Astrocyte of the spinal cord (primary cell): ENCODE measurements around the gene ZNF710.
"Not testable (repeated sequence)": the region's sequence is repeated elsewhere in the genome, so short reads cannot be mapped to it uniquely, and the experiment has no call there.

Experiments
- DNase-seq: peaks from one replicate; pipeline ENCODE4 v3.0.0; 2011; ENCODE audit warnings: low read depth, low spot score
- H3K4me3 ChIP-seq: 2 replicates; pipeline ENCODE4 v1.5.1; 2011; ENCODE audit warnings: low read depth, mild to moderate bottlenecking, low read length, moderate library complexity
- in situ Hi-C: cut with HindIII; loops from 2 replicates; pipeline ENCODE4 v1.10.0; 2017; ENCODE audit warnings: low sequenced_read_pairs
- TF ChIP-seq, protein P1 (sequence below): IDR thresholded peaks from 2 replicates; pipeline ENCODE4 v1.5.1; 2012; ENCODE audit warnings: low read depth, mild to moderate bottlenecking, low read length, inconsistent platforms

ZNF710 gene

DNA sequence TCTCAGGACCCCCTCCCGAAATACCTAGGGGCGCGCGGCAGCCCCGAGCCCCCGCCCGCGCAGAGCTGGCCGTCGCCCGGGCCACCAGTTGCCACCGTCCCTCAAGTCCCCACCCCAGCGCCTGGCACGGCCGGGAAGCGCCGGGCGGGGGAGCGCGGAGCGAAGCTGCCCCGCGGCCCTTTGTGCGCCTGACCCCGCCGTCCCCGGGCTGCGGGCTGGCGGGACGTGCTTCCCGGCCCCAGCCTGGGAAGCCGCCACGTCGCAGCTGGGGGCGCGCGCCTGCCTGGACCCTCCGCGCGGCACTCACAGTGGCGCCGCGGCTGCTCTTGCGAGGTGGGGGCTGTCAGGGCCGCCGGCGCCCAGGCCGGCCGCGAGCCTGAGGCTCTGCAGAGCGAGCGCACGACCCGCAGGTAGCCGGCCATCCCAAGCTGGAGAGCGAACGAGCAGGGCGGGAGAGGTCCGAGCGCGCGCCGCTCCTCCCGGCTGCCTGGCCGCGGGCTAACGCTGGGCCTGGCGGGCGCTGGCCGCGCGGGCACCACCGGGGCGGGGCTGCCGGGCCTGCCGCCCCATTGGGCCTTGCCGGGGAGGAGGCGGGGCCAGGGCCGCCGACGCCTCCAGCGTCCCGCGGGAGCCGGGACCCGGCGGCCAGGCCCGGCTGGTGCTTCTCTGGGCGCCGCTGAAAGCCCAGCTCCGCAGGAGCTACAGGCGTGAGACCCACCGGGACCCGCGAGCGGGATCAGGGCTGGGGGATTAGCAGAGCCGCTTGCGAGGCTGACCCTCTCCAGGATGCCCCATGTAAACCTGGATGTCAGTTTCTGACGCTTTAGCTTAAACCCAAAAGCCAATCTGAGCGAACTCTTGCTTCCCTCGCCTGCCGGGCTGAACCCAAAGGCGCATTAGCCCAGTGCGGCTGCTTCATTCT lies 101.1 kb downstream of the ZNF710 start, which contains the start of gene IDH2:
IDH2 (minus strand) TSS at position 500 of the 922 bp plus-strand sequence; CDS start at position 422, 78 bp downstream.
- TF ChIP-seq, protein P1, sequence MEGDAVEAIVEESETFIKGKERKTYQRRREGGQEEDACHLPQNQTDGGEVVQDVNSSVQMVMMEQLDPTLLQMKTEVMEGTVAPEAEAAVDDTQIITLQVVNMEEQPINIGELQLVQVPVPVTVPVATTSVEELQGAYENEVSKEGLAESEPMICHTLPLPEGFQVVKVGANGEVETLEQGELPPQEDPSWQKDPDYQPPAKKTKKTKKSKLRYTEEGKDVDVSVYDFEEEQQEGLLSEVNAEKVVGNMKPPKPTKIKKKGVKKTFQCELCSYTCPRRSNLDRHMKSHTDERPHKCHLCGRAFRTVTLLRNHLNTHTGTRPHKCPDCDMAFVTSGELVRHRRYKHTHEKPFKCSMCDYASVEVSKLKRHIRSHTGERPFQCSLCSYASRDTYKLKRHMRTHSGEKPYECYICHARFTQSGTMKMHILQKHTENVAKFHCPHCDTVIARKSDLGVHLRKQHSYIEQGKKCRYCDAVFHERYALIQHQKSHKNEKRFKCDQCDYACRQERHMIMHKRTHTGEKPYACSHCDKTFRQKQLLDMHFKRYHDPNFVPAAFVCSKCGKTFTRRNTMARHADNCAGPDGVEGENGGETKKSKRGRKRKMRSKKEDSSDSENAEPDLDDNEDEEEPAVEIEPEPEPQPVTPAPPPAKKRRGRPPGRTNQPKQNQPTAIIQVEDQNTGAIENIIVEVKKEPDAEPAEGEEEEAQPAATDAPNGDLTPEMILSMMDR: no peak
- peak; percentile 80 for DNase-seq
- peak within 1 kb of the TSS; percentile 58 for H3K4me3 ChIP-seq
- in situ Hi-C loops: no loop called here

DNA sequence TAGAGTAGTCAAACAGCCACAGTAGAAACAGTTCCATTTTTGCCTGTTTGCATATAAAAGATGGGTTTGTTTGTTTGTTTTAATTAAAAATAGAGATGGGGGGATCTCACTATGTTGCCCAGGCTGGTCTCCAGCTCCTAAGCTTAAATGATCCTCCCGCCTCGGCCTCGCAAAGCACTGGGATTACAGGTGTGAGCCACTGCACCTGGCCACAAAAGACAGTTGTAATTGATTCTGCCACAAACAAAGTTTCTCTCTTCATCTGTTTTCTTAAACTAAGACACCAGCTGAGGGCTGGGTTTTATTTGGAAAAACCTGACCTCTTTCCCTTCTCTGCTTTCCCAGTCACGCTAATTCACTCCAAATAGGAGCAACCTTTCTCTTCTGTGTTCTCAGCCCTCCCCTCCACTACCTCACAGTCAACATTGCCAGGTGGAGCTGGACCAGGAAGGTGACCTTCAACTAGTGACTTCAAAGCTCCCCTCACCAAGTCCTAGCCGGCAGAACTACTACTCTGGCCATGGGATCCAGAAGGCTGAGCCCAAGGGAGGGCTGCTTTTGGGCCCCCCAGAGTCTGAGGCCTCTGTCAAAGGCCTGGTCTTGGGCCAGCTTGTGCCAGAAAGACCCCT lies 102.7 kb downstream of the ZNF710 start:
- no peak for DNase-seq
- in situ Hi-C loops: no loop called here
- no peak overlapping the region for H3K4me3 ChIP-seq
- TF ChIP-seq, protein P1: no peak

DNA sequence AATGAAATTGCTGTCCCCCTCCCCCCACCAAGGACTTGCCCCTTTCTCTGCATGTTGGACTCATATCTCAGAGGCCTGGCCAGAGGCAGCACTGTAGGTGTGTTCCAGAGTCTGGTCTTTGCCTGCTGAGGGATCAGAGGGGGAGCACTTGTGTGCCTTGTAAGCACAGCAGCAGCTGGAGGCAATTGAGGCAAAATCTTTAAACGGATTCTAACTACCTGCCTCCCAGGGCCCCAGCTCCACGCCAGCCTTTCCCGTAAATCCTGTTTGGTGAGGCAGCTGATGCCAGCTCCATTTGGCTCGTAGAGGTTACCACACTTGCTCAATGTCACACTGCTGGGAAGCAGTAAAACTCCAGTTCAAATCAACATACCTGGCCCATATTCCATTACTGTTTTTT lies 103.4 kb downstream of the ZNF710 start:
- TF ChIP-seq, protein P1: no peak
- in situ Hi-C loops: no loop called here
- DNase-seq: no peak
- H3K4me3 ChIP-seq: no peak overlapping the region

DNA sequence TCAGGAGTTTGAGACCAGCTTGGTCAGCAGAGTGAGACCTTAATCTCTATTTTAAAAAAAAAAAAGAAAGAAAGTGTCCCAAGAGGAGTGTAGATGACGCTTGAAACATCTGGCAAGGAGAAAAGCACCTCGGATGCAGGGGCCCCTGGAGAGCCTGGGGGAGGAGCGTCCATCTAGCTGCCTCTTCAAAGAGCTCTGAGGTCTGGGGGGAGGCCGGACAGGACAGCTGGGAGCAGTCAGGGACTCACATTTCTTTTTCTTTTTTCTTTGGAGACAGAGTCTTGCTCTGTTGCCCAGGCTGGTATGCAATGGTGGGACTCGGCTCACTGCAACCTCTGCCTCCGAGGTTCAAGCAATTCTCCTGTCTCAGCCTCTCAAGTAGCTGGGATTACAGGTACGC lies 104.4 kb downstream of the ZNF710 start:
- in situ Hi-C loops: no loop called here

DNA sequence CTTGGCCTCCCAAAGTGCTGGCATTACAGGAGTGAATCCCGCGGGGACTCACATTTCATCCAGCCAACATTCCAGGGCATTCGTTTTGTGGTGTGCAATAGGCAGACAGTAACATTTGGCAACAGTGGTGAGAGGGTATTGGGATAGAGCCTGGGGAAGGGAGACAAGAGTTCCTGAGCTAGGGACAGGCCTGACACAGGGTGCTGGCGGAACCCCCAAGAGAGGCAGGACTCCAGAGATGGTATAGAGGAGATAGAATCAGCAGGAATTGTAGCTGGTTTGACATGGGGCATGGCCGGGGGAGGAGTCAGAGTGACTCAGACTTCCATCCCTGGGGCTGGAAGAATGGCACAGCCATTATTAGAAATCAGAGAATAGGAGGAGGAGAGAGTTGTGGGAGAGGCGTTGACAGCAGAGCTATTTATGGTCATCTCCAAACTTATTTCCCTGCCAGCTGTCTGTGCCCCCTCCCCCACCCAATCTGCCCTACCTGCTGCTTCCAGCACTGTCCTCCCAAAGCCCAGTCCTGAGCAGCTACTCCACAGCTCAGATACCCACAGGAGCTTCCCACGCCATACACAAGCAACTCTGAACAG lies 105.5 kb downstream of the ZNF710 start:
- no peak overlapping the region for H3K4me3 ChIP-seq
- in situ Hi-C loops: no loop called here
- peak; percentile 42 for DNase-seq
- TF ChIP-seq, protein P1: no peak

More for the DNA sequence above, 104.4 kb downstream of the ZNF710 start:
- no peak overlapping the region for H3K4me3 ChIP-seq
- no peak for DNase-seq
- TF ChIP-seq, protein P1: no peak

DNA sequence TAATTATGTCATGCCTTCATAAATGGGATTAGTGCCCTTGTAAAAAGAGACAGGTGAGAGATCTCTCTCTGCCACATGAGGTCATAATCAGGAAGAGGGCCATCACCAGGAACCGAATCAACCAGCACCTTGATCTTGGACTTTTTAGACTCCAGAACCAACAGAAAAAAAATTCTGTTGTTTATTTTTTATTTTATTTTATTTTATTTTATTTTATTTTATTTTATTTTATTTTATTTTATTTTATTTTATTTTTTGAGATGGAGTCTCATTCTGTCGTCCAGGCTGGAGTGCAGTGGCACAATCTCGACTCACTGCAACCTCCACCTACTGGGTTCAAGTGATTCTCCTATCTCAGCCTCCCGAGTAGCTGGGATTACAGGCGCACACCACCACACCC lies 106.9 kb downstream of the ZNF710 start:
- H3K4me3 ChIP-seq, in situ Hi-C loops, DNase-seq: not testable (repeated sequence)

DNA sequence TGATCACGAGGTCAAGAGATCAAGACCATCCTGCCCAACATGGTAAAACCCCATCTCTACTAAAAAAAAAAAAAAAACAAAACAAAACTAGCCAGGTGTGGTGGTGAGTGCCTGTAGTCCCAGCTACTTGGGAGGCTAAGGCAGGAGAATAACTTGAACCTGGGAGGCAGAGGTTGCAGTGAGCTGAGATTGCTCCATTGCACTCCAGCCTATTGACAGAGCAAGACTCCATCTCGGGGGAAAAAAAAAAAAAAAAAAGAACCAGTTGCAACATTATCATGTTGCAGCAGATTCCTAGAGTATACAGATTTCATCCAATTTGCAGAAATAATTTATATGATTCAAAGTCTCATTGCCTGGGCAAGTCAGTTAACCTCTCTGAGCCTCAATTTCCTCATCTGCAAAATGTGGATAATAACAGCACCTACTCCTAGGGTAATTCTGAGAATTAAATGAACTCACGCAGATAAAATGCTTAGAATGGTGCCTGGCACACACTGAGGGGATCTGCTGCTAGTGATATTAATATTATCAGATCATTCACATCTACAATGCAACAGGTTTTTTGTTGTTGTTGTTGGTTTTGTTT lies 108.1 kb downstream of the ZNF710 start:
- H3K4me3 ChIP-seq, in situ Hi-C loops, DNase-seq: not testable (repeated sequence)
